Sigmoid colon (tissue), 7 donors: ENCODE results near the gene RTCA. TPM values are rescaled to one million over a fixed set of nuclear protein-coding genes. Genes with fewer than 3 reads are reported as not detected.
"Not testable (repeated sequence)": the region's sequence is repeated elsewhere in the genome, so short reads cannot be mapped to it uniquely, and the experiment has no call there.

Experiments used
- DNase-seq: peaks from one replicate; pipeline ENCODE4 v3.0.0-alpha.2; 2019
- H3K27ac ChIP-seq, 4 donors: fragments of 200-600 bp; sonication (generic); one replicate each; pipeline ENCODE4 v1.5.1; 2016 to 2019; ENCODE audit warnings: mild to moderate bottlenecking in 1 of 4
- H3K27me3 ChIP-seq, 3 donors: fragments of 200-600 bp; sonication (generic); one replicate each; pipeline ENCODE4 v1.5.1; 2019; ENCODE audit warnings: mild to moderate bottlenecking in 1 of 3
- H3K36me3 ChIP-seq, 4 donors: fragments of 200-600 bp; sonication (generic); one replicate each; pipeline ENCODE4 v1.5.1; 2016 to 2019
- H3K4me1 ChIP-seq, 4 donors: fragments of 200-600 bp; sonication (generic); one replicate each; pipeline ENCODE4 v1.5.1; 2017 to 2019
- H3K4me3 ChIP-seq, 4 donors: fragments of 200-600 bp; sonication (generic); one replicate each; pipeline ENCODE4 v1.5.1; 2017 to 2019; ENCODE audit warnings: mild to moderate bottlenecking in 2 of 4, moderate library complexity in 1 of 4
- H3K9me3 ChIP-seq, 4 donors: fragments of 200-600 bp in 3 of 4; sonication (generic) in 3 of 4; one replicate each; pipeline versions ENCODE4 v1.5.1 to v1.6.1; 2013 to 2019
- CTCF ChIP-seq, 4 experiments: fragments of 450-650 bp in 3 of 4; fragments of 200-600 bp in 1 of 4; IDR thresholded peaks; one replicate each; pipeline ENCODE4 v1.5.1; 2016 to 2019; ENCODE audit warnings: antibody characterized with exemption in 4 of 4, mild to moderate bottlenecking in 3 of 4, moderate library complexity in 2 of 4
- EP300 ChIP-seq, 4 donors: sonication (generic); formaldehyde crosslinking; IDR thresholded peaks; one replicate each; pipeline ENCODE4 v1.6.1; 2017; ENCODE audit warnings: antibody characterized with exemption in 4 of 4
- POLR2A ChIP-seq, 2 donors: fragments of 450-650 bp; IDR thresholded peaks; one replicate each; pipeline ENCODE4 v1.6.1; 2016; ENCODE audit warnings: antibody characterized with exemption in 2 of 2, mild to moderate bottlenecking in 2 of 2, moderate library complexity in 2 of 2
- POLR2AphosphoS5 ChIP-seq, 4 donors: sonication (generic); formaldehyde crosslinking; IDR thresholded peaks; one replicate each; pipeline ENCODE4 v1.6.1; 2017; ENCODE audit warnings: antibody characterized with exemption in 4 of 4
- WGBS, 2 donors: extraction: QIAGEN DNeasy Blood & Tissue Kit; methylation state at CpG; one replicate each; pipeline ENCODE4 v1.1.7; 2013; 5-methylcytosine and 5-hydroxymethylcytosine counted together
- intact Hi-C: fragments of 100-400 bp; cut with DNase I; formaldehyde crosslinking; loops from one replicate; pipeline ENCODE4 v1.15.1; 2023
- polyA plus RNA-seq, 3 donors: library from polyadenylated mRNA; stranded (reverse); fragments of 200-250 nt; gene quantifications; one replicate each; pipeline ENCODE4 v1.2.3, GENCODE V29; 2013
- total RNA-seq, 4 donors: library from RNA; depleted of rRNA; stranded (reverse); fragments of >200 nt; gene quantifications; one replicate each; pipeline ENCODE4 v1.1.0, GENCODE V29; 2016
- donor health status: healthy with polysubstance abuse.
- donor health status: Bipolar disorder and iron deficiency.
- donor health status: healthy.

The RTCA gene
- total and polyA plus RNA-seq, 7 donors = 16.3 to 43.7 (median 24.3) TPM

GRCh38 chr1:100321506-100321905 lies 55.5 kb downstream of the RTCA start:
- no peaks in the 10 kb centered on the region for H3K27me3 ChIP-seq
- 75 to 89% methylated on average over 8 of the region's 8 CpGs for WGBS, 2 donors
- H3K27ac ChIP-seq = no peak overlapping the region
- intact Hi-C loops = no loop called here
- peaks cover 0 to 6% (median 3%) of the 10 kb centered on the region in 4 donors for H3K4me1 ChIP-seq
- no peaks in the 10 kb centered on the region for H3K36me3 ChIP-seq
- no peak overlapping the region for H3K4me3 ChIP-seq
- H3K9me3 ChIP-seq = peaks cover 0 to 3% (median 0%) of the 10 kb centered on the region in 4 donors
- no peak for DNase-seq
- TF ChIP-seq POLR2A (IDR thresholded peaks at IDR 0.05) = no peak
- TF ChIP-seq POLR2AphosphoS5 (IDR thresholded peaks at IDR 0.05) = no peak
- no peak for TF ChIP-seq CTCF (IDR thresholded peaks at IDR 0.05)
- no peak for TF ChIP-seq EP300 (IDR thresholded peaks at IDR 0.05)

- 25 to 73% methylated on average over 1 of the region's 1 CpG for WGBS, 2 donors
- H3K27ac ChIP-seq = peak overlapping the region in 1 of 4 donors; percentile 11
Observed at GRCh38 chr1:100322436-100323211, 56.6 kb downstream of the RTCA start.

GRCh38 chr1:100323419-100324106 lies 57.5 kb downstream of the RTCA start:
- Histone ChIP-seq H3K4me3 (no peak overlapping the region), H3K27ac (peak overlapping the region in 3 of 4 donors; percentile 12 to 28 (median 19)), H3K36me3 (no peaks in the 10 kb centered on the region), H3K4me1 (peaks cover 0 to 6% (median 3%) of the 10 kb centered on the region in 4 donors), H3K27me3 (no peaks in the 10 kb centered on the region), H3K9me3 (peaks cover 0 to 3% (median 0%) of the 10 kb centered on the region in 4 donors)
- no peak for DNase-seq
- intact Hi-C loops = no loop called here
- WGBS, 2 donors = 84 to 86% methylated on average over 6 of the region's 6 CpGs
- TF ChIP-seq POLR2AphosphoS5 (IDR thresholded peaks at IDR 0.05) (no peak), POLR2A (IDR thresholded peaks at IDR 0.05) (no peak)

More at GRCh38 chr1:100322436-100323211, 56.6 kb downstream of the RTCA start:
- Histone ChIP-seq H3K27me3 (no peaks in the 10 kb centered on the region), H3K4me3 (no peak overlapping the region), H3K4me1 (peaks cover 0 to 6% (median 3%) of the 10 kb centered on the region in 4 donors), H3K9me3 (peaks cover 0 to 3% (median 0%) of the 10 kb centered on the region in 4 donors), H3K36me3 (no peaks in the 10 kb centered on the region)
- TF ChIP-seq CTCF (IDR thresholded peaks at IDR 0.05) (no peak), POLR2A (IDR thresholded peaks at IDR 0.05) (no peak), EP300 (IDR thresholded peaks at IDR 0.05) (no peak), POLR2AphosphoS5 (IDR thresholded peaks at IDR 0.05) (peak in 1 of 4 donors; percentile 16)
- DNase-seq = no peak
- intact Hi-C loops = no loop called here

GRCh38 chr1:100325415-100326324 lies 59.7 kb downstream of the RTCA start:
- DNase-seq = no peak
- WGBS, 2 donors = 89 to 90% methylated on average over 7 of the region's 7 CpGs

GRCh38 chr1:100326325-100326670 lies 60.3 kb downstream of the RTCA start:
- H3K27ac ChIP-seq, H3K27me3 ChIP-seq, H3K4me1 ChIP-seq, H3K9me3 ChIP-seq, intact Hi-C loops, H3K36me3 ChIP-seq, H3K4me3 ChIP-seq, DNase-seq: not testable (repeated sequence)
- WGBS, 2 donors = 88 to 97% methylated on average over 1 of the region's 1 CpG

More at GRCh38 chr1:100325415-100326324, 59.7 kb downstream of the RTCA start:
- H3K36me3 ChIP-seq = no peaks in the 10 kb centered on the region
- no peak overlapping the region for H3K4me3 ChIP-seq
- H3K4me1 ChIP-seq = peaks cover 0 to 6% (median 3%) of the 10 kb centered on the region in 4 donors
- intact Hi-C loops = no loop called here
- H3K9me3 ChIP-seq = no peaks in the 10 kb centered on the region
- TF ChIP-seq CTCF (IDR thresholded peaks at IDR 0.05) (no peak), POLR2A (IDR thresholded peaks at IDR 0.05) (no peak), POLR2AphosphoS5 (IDR thresholded peaks at IDR 0.05) (no peak), EP300 (IDR thresholded peaks at IDR 0.05) (no peak)
- no peak overlapping the region for H3K27ac ChIP-seq
- H3K27me3 ChIP-seq = no peaks in the 10 kb centered on the region
